Smooth muscle cell (in vitro differentiated cells): ENCODE results near the gene TYRO3. TPM values are rescaled to one million over a fixed set of nuclear protein-coding genes. Genes with fewer than 3 reads are reported as not detected.

Source experiments
- DNase-seq: peaks from one replicate; lab custom pipeline; 2025; ENCODE audit not compliant: unreplicated experiment; lab: John Stamatoyannopoulos, UW
- H2AFZ ChIP-seq: fragments of 200-600 bp; sonication (generic); 2 replicates; pipeline ENCODE4 v1.6.0; 2016; ENCODE audit warnings: antibody characterized with exemption, low read depth, mild to moderate bottlenecking
- H3F3A ChIP-seq: fragments of 200-600 bp; sonication (generic); 2 replicates; pipeline ENCODE4 v1.6.0; 2017; ENCODE audit warnings: antibody characterized with exemption, low read depth
- H3K27ac ChIP-seq: fragments of 200-600 bp; sonication (generic); 2 replicates; pipeline ENCODE4 v1.5.1; 2016; ENCODE audit warnings: low read depth, mild to moderate bottlenecking
- H3K27me3 ChIP-seq: fragments of 200-600 bp; sonication (generic); 2 replicates; pipeline ENCODE4 v1.6.1; 2016; ENCODE audit warnings: low read depth, mild to moderate bottlenecking
- H3K36me3 ChIP-seq: fragments of 200-600 bp; sonication (generic); 2 replicates; pipeline ENCODE4 v1.5.1; 2016; ENCODE audit warnings: low read depth
- H3K4me1 ChIP-seq: fragments of 200-600 bp; sonication (generic); 2 replicates; pipeline ENCODE4 v1.5.1; 2016; ENCODE audit warnings: low read depth
- H3K4me2 ChIP-seq: fragments of 200-600 bp; sonication (generic); 2 replicates; pipeline ENCODE4 v1.6.0; 2016; ENCODE audit warnings: mild to moderate bottlenecking
- H3K4me3 ChIP-seq: fragments of 200-600 bp; sonication (generic); 2 replicates; pipeline ENCODE4 v1.5.1; 2016; ENCODE audit warnings: mild to moderate bottlenecking
- H3K79me2 ChIP-seq: fragments of 200-600 bp; sonication (generic); 2 replicates; pipeline ENCODE4 v1.6.0; 2016; ENCODE audit warnings: low read depth, mild to moderate bottlenecking
- H3K9ac ChIP-seq: fragments of 200-600 bp; sonication (generic); 2 replicates; pipeline ENCODE4 v1.6.0; 2016; ENCODE audit warnings: low read depth
- H3K9me3 ChIP-seq: fragments of 200-600 bp; sonication (generic); replicated peaks from 2 replicates; pipeline ENCODE4 v1.5.1; 2016; ENCODE audit warnings: low read depth
- H4K20me1 ChIP-seq: fragments of 200-600 bp; sonication (generic); 2 replicates; pipeline ENCODE4 v1.6.0; 2016; ENCODE audit warnings: low read depth
- WGBS: methylation state at CpG from one replicate; pipeline ENCODE4 v1.1.7; 2016; ENCODE audit warnings: low lambda C conversion rate; 5-methylcytosine and 5-hydroxymethylcytosine counted together
- polyA plus RNA-seq: library from polyadenylated mRNA; unstranded; fragments of >200 nt; fragmentation: Nextera tagmentation; extraction: Ambion mirVana; gene quantifications from 2 replicates; pipeline ENCODE4 v1.2.1, GENCODE V29; 2016
- total RNA-seq: library from RNA; depleted of rRNA; stranded (reverse); fragments of >200 nt; gene quantifications from 2 replicates; pipeline ENCODE4 v1.2.3, GENCODE V29; 2014
- TF ChIP-seq, protein P1 (sequence below): fragments of 200-600 bp; sonication (generic); IDR thresholded peaks from 2 replicates; pipeline ENCODE4 v1.5.1; 2017; ENCODE audit warnings: borderline replicate concordance, mild to moderate bottlenecking, antibody characterized with exemption; ENCODE audit not compliant: insufficient read depth, poor library complexity, severe bottlenecking

TYRO3 gene
- total and polyA plus RNA-seq, 2 experiments from 2014 or later = 11.5 to 20.5 TPM

DNA sequence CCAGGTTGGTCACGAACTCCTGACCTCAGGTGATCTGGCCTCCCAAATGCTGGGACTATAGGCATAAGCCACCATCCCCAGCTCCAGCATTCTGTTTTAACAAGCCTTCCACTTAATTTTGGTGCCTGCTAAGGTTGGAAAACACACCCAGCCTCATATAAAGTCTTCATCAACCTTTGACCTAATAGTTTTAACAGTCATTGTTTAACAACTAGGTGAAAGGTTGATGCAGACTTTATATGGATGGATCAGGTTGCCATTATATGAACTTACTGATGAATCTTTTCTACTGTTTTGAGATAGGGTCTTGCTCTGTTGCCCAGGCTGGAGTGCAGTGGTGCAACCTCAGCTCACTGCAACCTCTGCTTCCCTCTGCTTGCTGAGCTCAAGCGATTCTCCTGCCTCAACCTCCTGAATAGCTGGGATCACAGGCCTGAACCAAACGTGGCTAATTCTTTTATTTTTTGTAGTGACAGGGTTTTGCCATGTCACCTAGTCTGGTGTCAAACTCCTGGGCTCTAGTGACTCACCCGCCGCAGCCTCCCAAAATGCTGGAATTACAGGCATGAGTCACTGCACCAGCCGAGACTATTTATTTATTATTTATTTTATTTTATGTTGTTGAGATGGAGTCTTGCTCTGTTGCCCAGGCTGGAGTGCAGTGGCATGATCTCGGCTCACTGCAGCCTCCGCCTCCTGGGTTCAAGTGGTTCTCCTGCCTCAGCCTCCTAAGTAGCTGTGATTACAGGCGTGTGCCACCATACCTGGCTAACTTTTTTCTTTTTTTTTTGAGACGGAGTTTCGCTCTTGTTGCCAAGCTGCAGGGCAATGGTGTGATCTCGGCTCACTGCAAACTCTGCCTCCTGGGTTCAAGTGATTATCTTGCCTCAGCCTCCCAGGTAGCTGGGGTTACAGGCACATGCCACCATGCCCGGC is 11.9 kb upstream of the TYRO3 start:
- Histone ChIP-seq H3K4me1 (peaks cover 3% of the 10 kb centered on the region), H3K27me3 (no peaks in the 10 kb centered on the region), H2AFZ (no peak overlapping the region), H3K36me3 (no peaks in the 10 kb centered on the region), H3K79me2 (peaks cover 13% of the 10 kb centered on the region), H3K9ac (no peak overlapping the region), H4K20me1 (no peaks in the 10 kb centered on the region), H3K4me3 (no peak overlapping the region), H3K4me2 (no peak overlapping the region), H3K9me3 (no peaks in the 10 kb centered on the region), H3K27ac (peak overlapping the region; percentile 67), H3F3A (no peaks in the 10 kb centered on the region)
- TF ChIP-seq, protein P1, sequence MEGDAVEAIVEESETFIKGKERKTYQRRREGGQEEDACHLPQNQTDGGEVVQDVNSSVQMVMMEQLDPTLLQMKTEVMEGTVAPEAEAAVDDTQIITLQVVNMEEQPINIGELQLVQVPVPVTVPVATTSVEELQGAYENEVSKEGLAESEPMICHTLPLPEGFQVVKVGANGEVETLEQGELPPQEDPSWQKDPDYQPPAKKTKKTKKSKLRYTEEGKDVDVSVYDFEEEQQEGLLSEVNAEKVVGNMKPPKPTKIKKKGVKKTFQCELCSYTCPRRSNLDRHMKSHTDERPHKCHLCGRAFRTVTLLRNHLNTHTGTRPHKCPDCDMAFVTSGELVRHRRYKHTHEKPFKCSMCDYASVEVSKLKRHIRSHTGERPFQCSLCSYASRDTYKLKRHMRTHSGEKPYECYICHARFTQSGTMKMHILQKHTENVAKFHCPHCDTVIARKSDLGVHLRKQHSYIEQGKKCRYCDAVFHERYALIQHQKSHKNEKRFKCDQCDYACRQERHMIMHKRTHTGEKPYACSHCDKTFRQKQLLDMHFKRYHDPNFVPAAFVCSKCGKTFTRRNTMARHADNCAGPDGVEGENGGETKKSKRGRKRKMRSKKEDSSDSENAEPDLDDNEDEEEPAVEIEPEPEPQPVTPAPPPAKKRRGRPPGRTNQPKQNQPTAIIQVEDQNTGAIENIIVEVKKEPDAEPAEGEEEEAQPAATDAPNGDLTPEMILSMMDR = no peak
- WGBS = 70% methylated on average over 13 of the region's 13 CpGs
- no peak for DNase-seq

DNA sequence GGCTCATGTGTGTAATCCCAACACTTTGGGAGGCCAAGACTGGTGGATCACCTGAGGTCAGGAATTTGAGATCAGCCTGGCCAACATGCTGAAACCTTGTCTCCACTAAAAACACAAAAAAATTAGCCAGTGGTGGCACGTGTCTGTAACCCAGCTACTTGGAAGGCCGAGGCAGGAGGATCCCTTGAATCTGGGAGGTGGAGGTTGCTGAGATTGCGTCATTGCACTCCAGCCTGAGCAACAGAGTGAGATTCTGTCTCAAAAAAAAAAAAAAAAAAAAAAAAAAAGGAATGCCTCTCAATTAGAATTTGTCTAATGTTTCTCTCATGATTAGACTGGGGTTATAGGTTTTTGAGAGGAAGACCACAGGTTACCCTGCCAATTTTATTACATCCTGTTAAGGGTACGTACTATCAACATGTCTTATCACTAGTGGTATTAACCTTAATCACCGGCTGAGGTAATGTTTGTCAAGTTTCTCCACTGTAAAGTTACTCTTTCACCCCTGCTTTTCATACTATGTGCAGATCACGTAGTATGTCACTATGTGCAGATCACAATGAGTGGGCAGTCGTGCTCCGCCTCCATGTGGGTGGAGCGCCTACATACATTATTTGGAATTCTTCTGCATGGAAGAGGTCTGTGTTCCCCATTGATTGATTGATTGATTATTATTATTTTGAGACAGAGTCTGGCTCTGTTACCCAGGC is 8.8 kb upstream of the TYRO3 start:
- no peaks in the 10 kb centered on the region for H3F3A ChIP-seq
- WGBS = 87% methylated on average over 9 of the region's 9 CpGs

DNA sequence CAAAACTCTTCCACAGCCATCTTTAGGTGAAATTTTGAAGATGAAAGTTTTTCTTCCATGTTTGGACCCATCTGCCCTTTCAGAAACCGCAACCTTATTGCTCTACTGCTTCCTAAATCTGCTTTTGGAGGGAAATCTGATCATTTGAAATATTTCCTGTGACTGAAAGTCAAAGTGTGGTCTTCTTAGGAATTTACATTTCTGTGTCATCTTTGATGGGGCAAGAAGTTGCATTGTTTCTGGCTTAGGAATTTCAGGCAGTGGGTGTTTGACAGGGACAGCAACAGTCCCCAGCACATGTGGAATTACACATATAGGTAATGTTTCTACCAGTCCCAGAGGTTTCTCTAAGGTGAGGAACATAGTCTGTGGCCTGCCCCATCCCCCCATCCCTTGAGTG is 5.3 kb upstream of the TYRO3 start:
- Histone ChIP-seq H3K4me2 (no peak overlapping the region), H3K4me1 (peaks cover 5% of the 10 kb centered on the region), H2AFZ (no peak overlapping the region), H3K36me3 (no peaks in the 10 kb centered on the region), H3K27me3 (no peaks in the 10 kb centered on the region), H3F3A (peaks cover 8% of the 10 kb centered on the region), H3K79me2 (no peaks in the 10 kb centered on the region), H3K4me3 (no peak overlapping the region), H3K27ac (no peak overlapping the region), H3K9ac (no peak overlapping the region), H4K20me1 (no peaks in the 10 kb centered on the region), H3K9me3 (no peaks in the 10 kb centered on the region)
- 100% methylated on average over 1 of the region's 1 CpG for WGBS
- TF ChIP-seq, protein P1 = no peak
- DNase-seq = no peak

More for the DNA sequence above, 8.8 kb upstream of the TYRO3 start:
- Histone ChIP-seq H3K4me1 (no peaks in the 10 kb centered on the region), H4K20me1 (no peaks in the 10 kb centered on the region), H3K27me3 (no peaks in the 10 kb centered on the region), H3K79me2 (no peaks in the 10 kb centered on the region), H3K4me2 (no peak overlapping the region), H3K27ac (no peak overlapping the region), H3K9ac (no peak overlapping the region), H3K4me3 (no peak overlapping the region), H3K36me3 (no peaks in the 10 kb centered on the region), H2AFZ (no peak overlapping the region), H3K9me3 (no peaks in the 10 kb centered on the region)
- TF ChIP-seq, protein P1 = no peak
- DNase-seq = no peak
